Natural killer cell (primary cell): ENCODE data around the gene EBF3. TPM values are rescaled to one million over a fixed set of nuclear protein-coding genes. Genes with fewer than 3 reads are reported as not detected.

Experiments used
- ATAC-seq, 3 donors: fragments of 150-1000 bp in 2 of 3; fragments of 200-7000 bp in 1 of 3; cut with Tn5 transposase; 1 replicate in 1 of 3; 2 replicates in 2 of 3; pipeline ENCODE4 v1.10.0; 2021; ENCODE audit warnings: mild to moderate bottlenecking in 2 of 3, moderate library complexity in 2 of 3
- DNase-seq, 2 donors: peaks; one replicate each; pipeline versions ENCODE4 v3.0.0 to v3.0.0-alpha.2; 2013 to 2021; ENCODE audit warnings: mixed read lengths in 1 of 2
- H3K27ac ChIP-seq: one replicate; pipeline ENCODE4 v1.5.1; 2013; ENCODE audit warnings: mild to moderate bottlenecking, low read length
- H3K27me3 ChIP-seq: one replicate; pipeline ENCODE4 v1.6.1; 2013; ENCODE audit warnings: low read length; ENCODE audit not compliant: control insufficient read depth, insufficient read depth
- H3K36me3 ChIP-seq: one replicate; pipeline ENCODE4 v1.6.1; 2013; ENCODE audit warnings: low read length; ENCODE audit not compliant: control insufficient read depth, insufficient read depth
- H3K4me1 ChIP-seq: one replicate; pipeline ENCODE4 v1.6.1; 2013; ENCODE audit warnings: low read length; ENCODE audit not compliant: control insufficient read depth, insufficient read depth
- H3K4me3 ChIP-seq: one replicate; pipeline ENCODE4 v1.5.1; 2013; ENCODE audit warnings: low read length
- H3K9me3 ChIP-seq: one replicate; pipeline ENCODE4 v1.6.1; 2013; ENCODE audit warnings: low read length; ENCODE audit not compliant: control insufficient read depth, insufficient read depth
- H3K27ac Mint-ChIP-seq, 2 donors: one replicate each; pipeline ENCODE4 v1.8.0; 2022; ENCODE audit warnings: mild to moderate bottlenecking in 2 of 2, mixed read lengths in 2 of 2, moderate library complexity in 1 of 2
- H3K27me3 Mint-ChIP-seq, 2 donors: one replicate each; pipeline ENCODE4 v1.8.0; 2022; ENCODE audit warnings: low read depth in 2 of 2, mixed read lengths in 2 of 2
- H3K36me3 Mint-ChIP-seq: one replicate; pipeline ENCODE4 v1.8.0; 2022; ENCODE audit warnings: mixed read lengths
- H3K4me1 Mint-ChIP-seq, 2 donors: one replicate each; pipeline ENCODE4 v1.8.0; 2022; ENCODE audit warnings: mixed read lengths in 2 of 2
- H3K4me3 Mint-ChIP-seq: one replicate; pipeline ENCODE4 v1.8.0; 2022; ENCODE audit warnings: mild to moderate bottlenecking, moderate library complexity, mixed read lengths
- H3K9me3 Mint-ChIP-seq, 2 donors: one replicate each; pipeline ENCODE4 v1.8.0; 2022; ENCODE audit warnings: mixed read lengths in 2 of 2
- WGBS: methylation state at CpG from one replicate; pipeline ENCODE4 v1.1.7; 2013; ENCODE audit warnings: missing lambda C conversion rate; ENCODE audit not compliant: insufficient coverage; 5-methylcytosine and 5-hydroxymethylcytosine counted together
- intact Hi-C: fragments of 100-400 bp; cut with micrococcal nuclease; formaldehyde crosslinking; loops from one replicate; pipeline ENCODE4 v1.14.2; 2022
- total RNA-seq, 4 donors: library from RNA; stranded (reverse); fragments of 120-200 nt in 1 of 4; gene quantifications; one replicate each; pipeline versions ENCODE4 v1.2.3 to v1.2.4, GENCODE V29; 2013 to 2022
- TF ChIP-seq, protein P1 (sequence below): fragments of 200-600 bp; IDR thresholded peaks from one replicate; pipeline ENCODE4 v1.8.0; 2022; ENCODE audit warnings: antibody characterized with exemption

Gene EBF3
- total RNA-seq, 3 donors from 2014 or later (not counting 1 experiment from before 2014, with no cell fraction given): not detected

DNA sequence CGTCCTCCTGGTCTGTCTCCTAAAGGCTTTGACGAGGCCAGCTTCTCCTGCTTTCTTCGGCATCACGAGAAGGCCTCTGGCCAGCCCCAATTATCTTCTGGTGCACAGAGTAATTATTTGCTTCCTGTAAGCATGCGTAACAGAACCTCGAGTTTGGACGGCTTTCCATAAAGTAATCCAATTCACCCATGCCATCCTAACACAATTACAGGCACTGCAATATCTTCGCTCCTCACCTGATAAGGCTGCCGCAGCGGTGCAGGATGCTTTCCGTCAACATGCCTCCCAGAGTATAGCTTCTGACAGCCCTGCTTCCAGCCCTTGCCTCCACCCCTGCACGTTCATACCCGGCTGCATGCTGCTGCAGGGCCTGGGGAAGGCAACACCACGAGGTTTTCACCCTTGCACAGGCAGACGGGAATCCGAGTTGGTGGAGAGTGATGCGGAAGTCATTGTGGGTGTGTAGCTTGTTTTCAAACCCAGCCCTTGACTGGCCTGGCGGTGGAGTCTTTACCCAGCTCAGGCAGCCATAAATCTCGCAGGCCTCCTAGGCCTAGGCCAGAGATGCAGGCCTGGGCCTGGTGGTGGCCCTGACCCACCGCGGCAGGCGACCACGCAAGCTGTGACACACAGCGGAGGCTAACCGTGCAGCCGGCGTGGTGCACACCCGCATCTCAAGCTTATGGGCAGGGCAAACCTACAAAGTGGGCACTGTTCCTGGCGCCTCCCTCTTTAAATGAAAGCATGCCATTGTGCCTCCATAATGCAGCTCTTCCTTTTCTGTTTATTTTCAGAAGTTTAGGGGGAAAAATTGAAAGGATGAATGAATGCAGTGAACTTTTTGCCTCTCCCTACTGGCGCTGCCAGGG, 12.7 kb downstream of the EBF3 start:
- no peak overlapping the region for H3K27ac ChIP-seq
- no peak overlapping the region for H3K27ac Mint-ChIP-seq
- H3K9me3 ChIP-seq: no peaks in the 10 kb centered on the region
- no peak overlapping the region for H3K4me3 ChIP-seq
- H3K27me3 ChIP-seq: peaks cover 3% of the 10 kb centered on the region
- H3K4me1 Mint-ChIP-seq: no peaks in the 10 kb centered on the region
- H3K9me3 Mint-ChIP-seq: no peaks in the 10 kb centered on the region
- no peaks in the 10 kb centered on the region for H3K36me3 ChIP-seq
- 89% methylated on average over 30 of the region's 30 CpGs for WGBS
- no peaks in the 10 kb centered on the region for H3K36me3 Mint-ChIP-seq
- H3K4me1 ChIP-seq: no peaks in the 10 kb centered on the region
- H3K4me3 Mint-ChIP-seq: no peak overlapping the region
- no peak for DNase-seq
- TF ChIP-seq, protein P1, sequence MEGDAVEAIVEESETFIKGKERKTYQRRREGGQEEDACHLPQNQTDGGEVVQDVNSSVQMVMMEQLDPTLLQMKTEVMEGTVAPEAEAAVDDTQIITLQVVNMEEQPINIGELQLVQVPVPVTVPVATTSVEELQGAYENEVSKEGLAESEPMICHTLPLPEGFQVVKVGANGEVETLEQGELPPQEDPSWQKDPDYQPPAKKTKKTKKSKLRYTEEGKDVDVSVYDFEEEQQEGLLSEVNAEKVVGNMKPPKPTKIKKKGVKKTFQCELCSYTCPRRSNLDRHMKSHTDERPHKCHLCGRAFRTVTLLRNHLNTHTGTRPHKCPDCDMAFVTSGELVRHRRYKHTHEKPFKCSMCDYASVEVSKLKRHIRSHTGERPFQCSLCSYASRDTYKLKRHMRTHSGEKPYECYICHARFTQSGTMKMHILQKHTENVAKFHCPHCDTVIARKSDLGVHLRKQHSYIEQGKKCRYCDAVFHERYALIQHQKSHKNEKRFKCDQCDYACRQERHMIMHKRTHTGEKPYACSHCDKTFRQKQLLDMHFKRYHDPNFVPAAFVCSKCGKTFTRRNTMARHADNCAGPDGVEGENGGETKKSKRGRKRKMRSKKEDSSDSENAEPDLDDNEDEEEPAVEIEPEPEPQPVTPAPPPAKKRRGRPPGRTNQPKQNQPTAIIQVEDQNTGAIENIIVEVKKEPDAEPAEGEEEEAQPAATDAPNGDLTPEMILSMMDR: no peak
- intact Hi-C loops: no loop called here
- peaks cover 30 to 54% of the 10 kb centered on the region in 2 donors for H3K27me3 Mint-ChIP-seq
- ATAC-seq: no peak

GRCh38 chr10:129950676-129951075, 13.4 kb downstream of the EBF3 start:
- H3K9me3 ChIP-seq: no peaks in the 10 kb centered on the region
- TF ChIP-seq, protein P1: no peak
- H3K27me3 Mint-ChIP-seq: peaks cover 25 to 48% of the 10 kb centered on the region in 2 donors
- WGBS: 87% methylated on average over 2 of the region's 2 CpGs
- no peak overlapping the region for H3K27ac ChIP-seq
- DNase-seq: no peak
- no peak overlapping the region for H3K4me3 ChIP-seq
- H3K4me3 Mint-ChIP-seq: no peak overlapping the region
- intact Hi-C loops: no loop called here
- no peaks in the 10 kb centered on the region for H3K36me3 Mint-ChIP-seq
- no peak for ATAC-seq
- H3K4me1 Mint-ChIP-seq: no peaks in the 10 kb centered on the region
- H3K9me3 Mint-ChIP-seq: no peaks in the 10 kb centered on the region
- H3K27ac Mint-ChIP-seq: no peak overlapping the region
- no peaks in the 10 kb centered on the region for H3K4me1 ChIP-seq
- no peaks in the 10 kb centered on the region for H3K36me3 ChIP-seq
- peaks cover 3% of the 10 kb centered on the region for H3K27me3 ChIP-seq

DNA sequence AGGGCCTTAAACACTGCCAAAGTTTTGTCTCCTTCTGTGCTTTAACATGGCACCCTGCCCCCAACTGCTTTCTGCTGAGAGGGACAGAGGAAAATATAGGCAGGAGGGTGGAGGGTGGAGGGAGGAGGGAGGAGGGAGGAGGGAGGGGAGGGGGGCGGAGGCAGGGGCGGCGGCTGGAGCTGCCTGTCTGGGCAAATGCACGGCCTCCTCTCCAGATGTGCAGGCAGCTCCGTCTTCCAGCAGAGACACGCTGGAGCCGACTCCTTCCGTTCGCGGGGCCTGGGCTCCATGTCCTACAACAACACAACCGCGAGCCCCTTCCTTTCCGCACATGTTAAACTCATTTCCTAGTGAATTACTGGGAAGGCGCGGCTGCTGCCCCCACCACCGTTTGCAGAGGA, 14.2 kb downstream of the EBF3 start:
- WGBS: 6% methylated on average over 15 of the region's 16 CpGs
- no peak overlapping the region for H3K27ac Mint-ChIP-seq
- H3K4me3 Mint-ChIP-seq: no peak overlapping the region
- peaks cover 2% of the 10 kb centered on the region for H3K27me3 ChIP-seq
- H3K36me3 ChIP-seq: no peaks in the 10 kb centered on the region
- H3K27me3 Mint-ChIP-seq: peaks cover 17 to 40% of the 10 kb centered on the region in 2 donors
- ATAC-seq: no peak
- H3K27ac ChIP-seq: no peak overlapping the region
- intact Hi-C loops: no loop called here
- TF ChIP-seq, protein P1: no peak
- H3K4me1 ChIP-seq: no peaks in the 10 kb centered on the region
- H3K4me3 ChIP-seq: no peak overlapping the region
- no peaks in the 10 kb centered on the region for H3K4me1 Mint-ChIP-seq
- H3K36me3 Mint-ChIP-seq: no peaks in the 10 kb centered on the region
- no peaks in the 10 kb centered on the region for H3K9me3 ChIP-seq
- DNase-seq: no peak
- H3K9me3 Mint-ChIP-seq: no peaks in the 10 kb centered on the region
